Osteoblast (primary cell): ENCODE measurements around the gene DHRS13. TPM values are rescaled to one million over a fixed set of nuclear protein-coding genes. Genes with fewer than 3 reads are reported as not detected.

Source experiments
- DNase-seq: peaks from one replicate; pipeline ENCODE4 v3.0.0; 2011; ENCODE audit warnings: low spot score, mixed read lengths; ENCODE audit not compliant: insufficient read length; ENCODE audit errors: missing footprints
- H2AFZ ChIP-seq: 2 replicates; pipeline ENCODE4 v1.6.0; 2011; ENCODE audit warnings: mild to moderate bottlenecking, low read length
- H3K27ac ChIP-seq: 2 replicates; pipeline ENCODE4 v1.5.1; 2011; ENCODE audit warnings: mild to moderate bottlenecking, low read depth, low read length, moderate library complexity
- H3K27me3 ChIP-seq: 2 replicates; pipeline ENCODE4 v1.6.0; 2012; ENCODE audit warnings: mild to moderate bottlenecking, control low read depth, inconsistent platforms, low read length, moderate library complexity; ENCODE audit not compliant: insufficient read depth
- H3K36me3 ChIP-seq: 2 replicates; pipeline ENCODE4 v1.5.1; 2011; ENCODE audit warnings: mild to moderate bottlenecking, low read length, control low read depth, moderate library complexity; ENCODE audit not compliant: insufficient read depth
- H3K4me1 ChIP-seq: 2 replicates; pipeline ENCODE4 v1.5.1; 2011; ENCODE audit warnings: mild to moderate bottlenecking, low read length, control low read depth, moderate library complexity; ENCODE audit not compliant: insufficient read depth
- H3K4me2 ChIP-seq: 2 replicates; pipeline ENCODE4 v1.6.0; 2011; ENCODE audit warnings: mild to moderate bottlenecking, low read length; ENCODE audit not compliant: insufficient read depth
- H3K4me3 ChIP-seq: fragments of 200-600 bp; sonication (generic); 3 replicates; pipeline ENCODE4 v1.5.1; 2012; ENCODE audit warnings: mild to moderate bottlenecking, low read length, inconsistent platforms; ENCODE audit not compliant: insufficient read depth
- H3K79me2 ChIP-seq: 2 replicates; pipeline ENCODE4 v1.6.0; 2012; ENCODE audit warnings: mild to moderate bottlenecking, low read length, control low read depth, inconsistent platforms; ENCODE audit not compliant: insufficient read depth
- H3K9me3 ChIP-seq: 2 replicates; pipeline ENCODE4 v1.5.1; 2011; ENCODE audit warnings: low read depth, low read length, control low read depth
- H4K20me1 ChIP-seq: 2 replicates; pipeline ENCODE4 v1.6.0; 2012; ENCODE audit warnings: mild to moderate bottlenecking, low read length, control low read depth; ENCODE audit not compliant: insufficient read depth
- total RNA-seq: library from RNA; depleted of rRNA; stranded (reverse); fragments of >200 nt; gene quantifications from 2 replicates; pipeline ENCODE4 v1.2.3, GENCODE V29; 2012
- TF ChIP-seq, protein P1 (sequence below): IDR thresholded peaks from 2 replicates; pipeline ENCODE4 v1.5.1; 2011; ENCODE audit warnings: mild to moderate bottlenecking, low read depth, low read length, moderate library complexity; ENCODE audit errors: extremely low read depth

The DHRS13 gene
- total RNA-seq, 1 donor = 6.2 TPM

- TF ChIP-seq, protein P1, sequence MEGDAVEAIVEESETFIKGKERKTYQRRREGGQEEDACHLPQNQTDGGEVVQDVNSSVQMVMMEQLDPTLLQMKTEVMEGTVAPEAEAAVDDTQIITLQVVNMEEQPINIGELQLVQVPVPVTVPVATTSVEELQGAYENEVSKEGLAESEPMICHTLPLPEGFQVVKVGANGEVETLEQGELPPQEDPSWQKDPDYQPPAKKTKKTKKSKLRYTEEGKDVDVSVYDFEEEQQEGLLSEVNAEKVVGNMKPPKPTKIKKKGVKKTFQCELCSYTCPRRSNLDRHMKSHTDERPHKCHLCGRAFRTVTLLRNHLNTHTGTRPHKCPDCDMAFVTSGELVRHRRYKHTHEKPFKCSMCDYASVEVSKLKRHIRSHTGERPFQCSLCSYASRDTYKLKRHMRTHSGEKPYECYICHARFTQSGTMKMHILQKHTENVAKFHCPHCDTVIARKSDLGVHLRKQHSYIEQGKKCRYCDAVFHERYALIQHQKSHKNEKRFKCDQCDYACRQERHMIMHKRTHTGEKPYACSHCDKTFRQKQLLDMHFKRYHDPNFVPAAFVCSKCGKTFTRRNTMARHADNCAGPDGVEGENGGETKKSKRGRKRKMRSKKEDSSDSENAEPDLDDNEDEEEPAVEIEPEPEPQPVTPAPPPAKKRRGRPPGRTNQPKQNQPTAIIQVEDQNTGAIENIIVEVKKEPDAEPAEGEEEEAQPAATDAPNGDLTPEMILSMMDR = no peak
- Histone ChIP-seq H3K4me3 (peak overlapping the region; percentile 85), H2AFZ (no peak overlapping the region), H3K27ac (peak overlapping the region; percentile 88), H3K9me3 (no peaks in the 10 kb centered on the region), H3K4me2 (peak overlapping the region; percentile 94), H3K36me3 (peaks cover 4% of the 10 kb centered on the region), H4K20me1 (peaks cover 18% of the 10 kb centered on the region), H3K4me1 (peaks cover 45% of the 10 kb centered on the region), H3K27me3 (no peaks in the 10 kb centered on the region), H3K79me2 (peaks cover 73% of the 10 kb centered on the region)
- no peak for DNase-seq
Measured at GRCh38 chr17:28948342-28948741, 45.5 kb upstream of the DHRS13 start.

DNA sequence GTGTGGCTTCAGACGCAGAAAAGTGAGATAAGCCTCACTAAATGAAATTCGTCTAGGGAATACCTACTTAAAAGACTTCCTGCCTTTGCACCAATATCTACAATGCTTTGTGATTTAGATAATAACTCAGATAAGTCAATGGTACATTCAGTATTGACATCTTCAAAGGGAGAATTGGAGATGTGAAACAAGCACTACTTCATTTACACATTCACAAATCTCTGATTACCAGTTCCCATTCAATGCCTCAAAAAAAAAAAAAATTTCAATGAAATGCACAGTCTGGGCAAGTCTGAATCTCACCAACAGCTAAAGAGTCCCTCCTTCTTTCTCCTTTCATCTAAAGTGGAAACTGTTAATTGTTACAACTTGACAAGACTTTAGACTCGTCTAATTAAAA is 44.8 kb upstream of the DHRS13 start:
- peaks cover 80% of the 10 kb centered on the region for H3K79me2 ChIP-seq
- H3K36me3 ChIP-seq = peaks cover 10% of the 10 kb centered on the region
- no peaks in the 10 kb centered on the region for H3K27me3 ChIP-seq
- peaks cover 23% of the 10 kb centered on the region for H4K20me1 ChIP-seq
- TF ChIP-seq, protein P1 = no peak
- H3K4me2 ChIP-seq = peak overlapping the region; percentile 94
- H2AFZ ChIP-seq = no peak overlapping the region
- peak overlapping the region; percentile 88 for H3K27ac ChIP-seq
- no peaks in the 10 kb centered on the region for H3K9me3 ChIP-seq
- peaks cover 41% of the 10 kb centered on the region for H3K4me1 ChIP-seq
- DNase-seq = no peak
- no peak overlapping the region for H3K4me3 ChIP-seq

GRCh38 chr17:28946239-28946638 is 43.4 kb upstream of the DHRS13 start:
- H3K4me1 ChIP-seq = peaks cover 40% of the 10 kb centered on the region
- H3K27me3 ChIP-seq = no peaks in the 10 kb centered on the region
- H3K4me3 ChIP-seq = peak overlapping the region; percentile 2
- peaks cover 32% of the 10 kb centered on the region for H4K20me1 ChIP-seq
- TF ChIP-seq, protein P1 = no peak
- peak overlapping the region; percentile 68 for H3K4me2 ChIP-seq
- peak; percentile 90 for DNase-seq
- H3K79me2 ChIP-seq = peaks cover 94% of the 10 kb centered on the region
- peaks cover 10% of the 10 kb centered on the region for H3K36me3 ChIP-seq
- no peaks in the 10 kb centered on the region for H3K9me3 ChIP-seq
- no peak overlapping the region for H2AFZ ChIP-seq
- peak overlapping the region; percentile 94 for H3K27ac ChIP-seq

- peak overlapping the region; percentile 94 for H3K27ac ChIP-seq
- no peaks in the 10 kb centered on the region for H3K9me3 ChIP-seq
- peaks cover 40% of the 10 kb centered on the region for H3K4me1 ChIP-seq
- H3K36me3 ChIP-seq = peaks cover 10% of the 10 kb centered on the region
- TF ChIP-seq, protein P1 = no peak
- H4K20me1 ChIP-seq = peaks cover 42% of the 10 kb centered on the region
- peak; percentile 60 for DNase-seq
- no peaks in the 10 kb centered on the region for H3K27me3 ChIP-seq
- peaks cover 96% of the 10 kb centered on the region for H3K79me2 ChIP-seq
- peak overlapping the region; percentile 68 for H3K4me2 ChIP-seq
- no peak overlapping the region for H2AFZ ChIP-seq
- peak overlapping the region; percentile 42 for H3K4me3 ChIP-seq
Measured at GRCh38 chr17:28944862-28945741, 42.2 kb upstream of the DHRS13 start.
